BE2C (cell line): ENCODE measurements around the gene RHOC.
"Not testable (repeated sequence)": the region's sequence is repeated elsewhere in the genome, so short reads cannot be mapped to it uniquely, and the experiment has no call there.

ENCODE experiments used
- DNase-seq: peaks from one replicate; pipeline ENCODE4 v3.0.0-alpha.2; 2020
- H3K27me3 ChIP-seq: fragments of 250-450 bp; sonication (Bioruptor Pico); 2 replicates; pipeline ENCODE4 v1.5.1; 2020; ENCODE audit warnings: mild to moderate bottlenecking
- H3K36me3 ChIP-seq: fragments of 250-450 bp; sonication (Bioruptor Pico); 2 replicates; pipeline ENCODE4 v1.5.1; 2020; ENCODE audit warnings: mild to moderate bottlenecking
- H3K4me1 ChIP-seq: fragments of 250-450 bp; sonication (Bioruptor Pico); 2 replicates; pipeline ENCODE4 v1.5.1; 2020
- H3K4me3 ChIP-seq: 2 replicates; pipeline ENCODE4 v1.5.1; 2011; ENCODE audit warnings: low read depth, low read length
- H3K9me3 ChIP-seq: fragments of 250-450 bp; sonication (Bioruptor Pico); 2 replicates; pipeline ENCODE4 v1.5.1; 2020
- CTCF ChIP-seq: IDR thresholded peaks from 2 replicates; pipeline ENCODE4 v1.5.1; 2012; ENCODE audit warnings: mild to moderate bottlenecking, low read depth, low read length

Gene RHOC

GRCh38 chr1:112723511-112723839 lies 16.5 kb upstream of the RHOC start:
- no peaks in the 10 kb centered on the region for H3K36me3 ChIP-seq
- H3K9me3 ChIP-seq: no peaks in the 10 kb centered on the region
- peaks cover 12% of the 10 kb centered on the region for H3K27me3 ChIP-seq
- DNase-seq: no peak
- no peak overlapping the region for H3K4me3 ChIP-seq
- peaks cover 8% of the 10 kb centered on the region; the same call in 1 of the 2 replicates for H3K4me1 ChIP-seq
- TF ChIP-seq CTCF: no peak

GRCh38 chr1:112722601-112723510 lies 15.9 kb upstream of the RHOC start:
- Histone ChIP-seq H3K9me3 (no peaks in the 10 kb centered on the region), H3K27me3 (peaks cover 12% of the 10 kb centered on the region), H3K36me3 (no peaks in the 10 kb centered on the region), H3K4me1 (peaks cover 8% of the 10 kb centered on the region; the same call in 1 of the 2 replicates), H3K4me3 (no peak overlapping the region)
- no peak for TF ChIP-seq CTCF
- no peak for DNase-seq

- no peak overlapping the region for H3K4me3 ChIP-seq
- peaks cover 12% of the 10 kb centered on the region for H3K27me3 ChIP-seq
- TF ChIP-seq CTCF: no peak
- H3K36me3 ChIP-seq: no peaks in the 10 kb centered on the region
- H3K9me3 ChIP-seq: no peaks in the 10 kb centered on the region
- peak; percentile 61 for DNase-seq
- peaks cover 8% of the 10 kb centered on the region; the same call in 1 of the 2 replicates for H3K4me1 ChIP-seq
Measured at GRCh38 chr1:112721966-112722524, 15.1 kb upstream of the RHOC start.

GRCh38 chr1:112721294-112721693 lies 14.4 kb upstream of the RHOC start:
- not testable (repeated sequence) for H3K9me3 ChIP-seq, H3K36me3 ChIP-seq, DNase-seq, H3K4me3 ChIP-seq
- peaks cover 12% of the 10 kb centered on the region for H3K27me3 ChIP-seq
- peaks cover 11% of the 10 kb centered on the region for H3K4me1 ChIP-seq

GRCh38 chr1:112720800-112721199 lies 13.9 kb upstream of the RHOC start:
- no peak overlapping the region for H3K4me3 ChIP-seq
- no peak for DNase-seq
- H3K9me3 ChIP-seq: no peaks in the 10 kb centered on the region; the same call in 1 of the 2 replicates
- no peak for TF ChIP-seq CTCF
- peaks cover 12% of the 10 kb centered on the region for H3K27me3 ChIP-seq
- peaks cover 16% of the 10 kb centered on the region for H3K4me1 ChIP-seq
- H3K36me3 ChIP-seq: no peaks in the 10 kb centered on the region

GRCh38 chr1:112719706-112720105 lies 12.8 kb upstream of the RHOC start:
- Histone ChIP-seq H3K9me3 (no peaks in the 10 kb centered on the region; the same call in 1 of the 2 replicates), H3K36me3 (no peaks in the 10 kb centered on the region), H3K4me3 (no peak overlapping the region), H3K27me3 (peaks cover 15% of the 10 kb centered on the region), H3K4me1 (peaks cover 17% of the 10 kb centered on the region)
- TF ChIP-seq CTCF: no peak
- DNase-seq: no peak
